CD4-positive, CD25-positive, alpha-beta regulatory T cell (primary cell): ENCODE results near the gene OXGR1. TPM values are rescaled to one million over a fixed set of nuclear protein-coding genes. Genes with fewer than 3 reads are reported as not detected.
"Not testable (repeated sequence)": the region's sequence is repeated elsewhere in the genome, so short reads cannot be mapped to it uniquely, and the experiment has no call there.

ENCODE experiments used
- ATAC-seq, 2 donors: fragments of 150-1000 bp; cut with Tn5 transposase; one replicate each; pipeline ENCODE4 v1.10.0; 2021; ENCODE audit warnings: low read depth in 2 of 2, moderate number of reproducible peaks in 2 of 2, moderate library complexity in 1 of 2
- DNase-seq, 3 donors: peaks; one replicate each; pipeline versions ENCODE4 v3.0.0 to v3.0.0-alpha.2; 2012 to 2022; ENCODE audit warnings: mixed read lengths in 1 of 3
- H3K27ac ChIP-seq: one replicate; pipeline ENCODE4 v1.7.0; 2013; ENCODE audit warnings: mild to moderate bottlenecking, low read length; ENCODE audit not compliant: insufficient read depth, poor library complexity, severe bottlenecking
- H3K27me3 ChIP-seq: one replicate; pipeline ENCODE4 v1.7.0; 2013; ENCODE audit warnings: low read length; ENCODE audit not compliant: control insufficient read depth, insufficient read depth
- H3K36me3 ChIP-seq: one replicate; pipeline ENCODE4 v1.7.0; 2013; ENCODE audit warnings: mild to moderate bottlenecking, low read length, moderate library complexity; ENCODE audit not compliant: control insufficient read depth, insufficient read depth
- H3K4me1 ChIP-seq: 2 replicates; pipeline ENCODE4 v1.7.0; 2013; ENCODE audit warnings: mild to moderate bottlenecking, low read length; ENCODE audit not compliant: insufficient read depth, control insufficient read depth, poor library complexity, severe bottlenecking
- H3K4me3 ChIP-seq: one replicate; pipeline ENCODE4 v1.7.0; 2013; ENCODE audit warnings: low read depth, mild to moderate bottlenecking, low read length, moderate library complexity
- H3K9me3 ChIP-seq, 2 experiments: 1 replicate in 1 of 2; 2 replicates in 1 of 2; pipeline ENCODE4 v1.7.0; 2013; ENCODE audit warnings: low read length in 2 of 2, mild to moderate bottlenecking in 1 of 2, moderate library complexity in 1 of 2; ENCODE audit not compliant: control insufficient read depth in 2 of 2
- H3K27ac Mint-ChIP-seq, 3 donors: one replicate each; pipeline ENCODE4 v1.8.0; 2020 to 2022; ENCODE audit warnings: mild to moderate bottlenecking in 3 of 3, mixed read lengths in 3 of 3, moderate library complexity in 2 of 3
- H3K27me3 Mint-ChIP-seq: one replicate; pipeline ENCODE4 v1.8.0; 2022; ENCODE audit warnings: mild to moderate bottlenecking, mixed read lengths
- H3K36me3 Mint-ChIP-seq: one replicate; pipeline ENCODE4 v1.8.0; 2020; ENCODE audit warnings: mixed read lengths
- H3K4me1 Mint-ChIP-seq, 4 donors: one replicate each; pipeline ENCODE4 v1.8.0; 2020 to 2022; ENCODE audit warnings: mixed read lengths in 4 of 4, mild to moderate bottlenecking in 1 of 4
- H3K4me3 Mint-ChIP-seq, 4 donors: one replicate each; pipeline ENCODE4 v1.8.0; 2020 to 2022; ENCODE audit warnings: mild to moderate bottlenecking in 4 of 4, mixed read lengths in 4 of 4, moderate library complexity in 3 of 4
- H3K9me3 Mint-ChIP-seq, 7 donors: one replicate each; pipeline ENCODE4 v1.8.0; 2020 to 2022; ENCODE audit warnings: mixed read lengths in 7 of 7, mild to moderate bottlenecking in 3 of 7, moderate library complexity in 2 of 7
- polyA plus RNA-seq, 4 donors: library from polyadenylated mRNA; unstranded; fragments of 300-500 nt; fragmentation: Illumina TruSeq; gene quantifications; one replicate each; pipeline ENCODE4 v1.2.3, GENCODE V29; 2021
- total RNA-seq: library from RNA; stranded (reverse); gene quantifications from one replicate; pipeline ENCODE4 v1.2.3, GENCODE V29; 2022

Gene OXGR1
- total RNA-seq = not detected
- polyA plus RNA-seq = not detected

DNA sequence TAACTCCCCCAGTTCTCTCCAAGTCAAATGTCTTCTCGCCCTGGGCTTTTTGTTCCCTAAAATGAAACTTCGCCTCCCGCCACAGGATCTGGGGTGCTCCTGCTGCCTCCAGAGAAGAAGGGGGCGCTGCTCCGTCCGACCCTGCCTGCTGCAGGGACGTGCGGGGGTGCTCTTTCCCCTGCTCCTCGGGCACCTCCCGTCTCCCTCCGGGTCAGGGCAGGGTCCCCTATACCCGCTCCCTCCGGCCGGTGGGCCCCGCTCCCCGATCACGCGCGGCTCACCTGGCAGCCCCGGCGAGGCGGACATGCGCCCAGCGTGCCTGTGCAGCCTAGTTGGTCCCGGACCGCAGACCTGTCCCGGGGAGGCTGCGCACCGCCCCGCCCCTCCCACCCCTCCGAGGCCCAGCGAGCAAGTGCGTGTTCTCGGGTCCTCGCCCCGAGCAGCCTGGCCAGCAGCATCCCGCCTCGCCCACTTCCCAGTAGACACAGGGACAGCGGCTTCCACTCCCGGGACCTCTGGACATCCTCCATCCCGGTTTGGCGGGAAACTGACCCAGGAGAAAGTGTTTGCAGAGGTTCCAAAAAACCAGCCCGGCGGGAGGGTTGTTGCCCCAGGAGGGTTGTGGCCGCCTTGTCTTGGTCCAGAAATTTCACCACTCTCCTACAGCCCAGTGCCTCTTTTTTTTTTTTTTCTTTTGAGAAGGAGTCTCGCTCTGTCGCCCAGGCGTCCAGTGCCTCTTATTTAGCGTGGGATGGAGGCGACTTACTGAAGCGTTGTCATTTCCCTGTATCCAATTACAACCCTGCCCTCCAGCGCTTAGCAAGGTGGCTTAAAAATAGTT lies at the start of gene OXGR1:
TSS of gene OXGR1 (minus strand) at position 460 of the 841 bp plus-strand sequence. CDS start 6,717 bp downstream, outside the sequence.
- H3K27me3 Mint-ChIP-seq = peaks cover 25% of the 10 kb centered on the region
- Histone ChIP-seq H3K4me1 (no peaks in the 10 kb centered on the region), H3K4me3 (no peak within 1 kb of the TSS), H3K36me3 (no peaks in the 10 kb centered on the region), H3K9me3 (peaks cover 0 to 1% of the 10 kb centered on the region in 2 experiments), H3K27ac (no peak within 1 kb of the TSS), H3K27me3 (peaks cover 8% of the 10 kb centered on the region)
- no peak for DNase-seq
- H3K4me1 Mint-ChIP-seq = peaks cover 0 to 3% (median 0%) of the 10 kb centered on the region in 4 donors
- no peak for ATAC-seq
- no peak within 1 kb of the TSS for H3K27ac Mint-ChIP-seq
- no peaks in the 10 kb centered on the region for H3K36me3 Mint-ChIP-seq
- no peak within 1 kb of the TSS for H3K4me3 Mint-ChIP-seq
- H3K9me3 Mint-ChIP-seq = peaks cover 0 to 4% (median 3%) of the 10 kb centered on the region in 7 donors

- Mint-ChIP-seq H3K4me3 (no peak overlapping the region), H3K4me1 (no peaks in the 10 kb centered on the region), H3K36me3 (no peaks in the 10 kb centered on the region), H3K27me3 (peaks cover 5% of the 10 kb centered on the region), H3K9me3 (peaks cover 0 to 2% (median 0%) of the 10 kb centered on the region in 7 donors), H3K27ac (no peak overlapping the region)
- ATAC-seq (no peak), DNase-seq (no peak)
- Histone ChIP-seq H3K27me3 (peaks cover 2% of the 10 kb centered on the region), H3K9me3 (no peaks in the 10 kb centered on the region), H3K27ac (no peak overlapping the region), H3K4me3 (no peak overlapping the region), H3K36me3 (no peaks in the 10 kb centered on the region), H3K4me1 (no peaks in the 10 kb centered on the region)
These were observed 49.0 kb upstream of the OXGR1 start for GRCh38 chr13:97043302-97043701.

GRCh38 chr13:97030705-97031452 lies 36.6 kb upstream of the OXGR1 start:
- H3K27ac Mint-ChIP-seq = no peak overlapping the region

DNA sequence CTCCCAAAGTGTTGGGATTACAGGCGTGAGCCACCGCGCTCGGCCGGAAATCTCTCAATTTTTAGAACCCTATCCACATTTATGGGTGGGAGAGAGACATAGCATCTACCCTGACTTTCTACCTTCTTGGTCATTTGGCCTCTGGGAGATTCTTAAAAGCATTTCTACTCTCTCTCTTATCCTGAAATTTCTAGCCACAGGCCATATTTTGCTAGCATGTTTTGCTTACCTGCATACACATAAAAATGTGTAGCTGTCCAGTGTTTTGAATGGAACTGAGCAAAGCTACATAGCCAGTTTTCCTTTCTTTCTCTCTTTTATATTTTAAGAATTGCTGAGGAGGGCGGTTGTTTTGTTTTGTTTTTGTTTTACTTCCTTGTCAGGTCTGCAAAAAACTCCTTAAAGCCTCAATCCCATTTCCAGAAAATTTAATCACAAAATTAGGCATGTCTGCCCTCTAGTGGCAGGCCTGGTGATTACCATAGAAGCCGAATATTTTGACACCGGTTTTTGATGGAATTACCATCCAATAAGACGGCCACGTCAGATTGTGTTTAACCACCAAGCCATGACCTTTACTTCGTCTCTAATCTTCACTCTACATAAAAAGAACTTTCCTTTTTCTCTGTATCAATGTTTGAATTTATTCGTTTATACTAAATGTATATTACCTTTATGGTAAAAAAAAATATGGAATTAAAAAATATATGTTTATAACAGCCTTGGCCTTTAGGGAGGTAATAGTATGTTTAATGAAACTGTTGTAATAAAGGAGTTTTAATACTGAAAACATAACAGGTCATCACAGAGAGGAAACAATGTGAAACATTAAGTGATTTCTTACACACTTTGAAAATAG lies 34.4 kb upstream of the OXGR1 start:
- H3K27me3 Mint-ChIP-seq = peaks cover 20% of the 10 kb centered on the region
- H3K4me3 ChIP-seq = no peak overlapping the region
- no peaks in the 10 kb centered on the region for H3K4me1 Mint-ChIP-seq
- DNase-seq (peak in 2 of 3 donors; percentile 8 to 24), ATAC-seq (no peak)
- H3K27ac ChIP-seq = no peak overlapping the region
- no peaks in the 10 kb centered on the region for H3K9me3 ChIP-seq
- no peak overlapping the region for H3K27ac Mint-ChIP-seq
- H3K36me3 Mint-ChIP-seq = no peaks in the 10 kb centered on the region
- peaks cover 0 to 4% (median 0%) of the 10 kb centered on the region in 7 donors for H3K9me3 Mint-ChIP-seq
- no peak overlapping the region for H3K4me3 Mint-ChIP-seq
- no peaks in the 10 kb centered on the region for H3K36me3 ChIP-seq
- no peaks in the 10 kb centered on the region for H3K4me1 ChIP-seq
- H3K27me3 ChIP-seq = no peaks in the 10 kb centered on the region

More at GRCh38 chr13:97030705-97031452, 36.6 kb upstream of the OXGR1 start:
- H3K27me3 ChIP-seq = no peaks in the 10 kb centered on the region
- H3K9me3 ChIP-seq = no peaks in the 10 kb centered on the region
- H3K27me3 Mint-ChIP-seq = peaks cover 5% of the 10 kb centered on the region
- H3K4me3 Mint-ChIP-seq = no peak overlapping the region
- H3K4me1 Mint-ChIP-seq = no peaks in the 10 kb centered on the region
- H3K36me3 ChIP-seq = no peaks in the 10 kb centered on the region
- peaks cover 0 to 6% (median 2%) of the 10 kb centered on the region in 7 donors for H3K9me3 Mint-ChIP-seq
- no peaks in the 10 kb centered on the region for H3K36me3 Mint-ChIP-seq
- no peaks in the 10 kb centered on the region for H3K4me1 ChIP-seq
- DNase-seq (no peak), ATAC-seq (no peak)
- no peak overlapping the region for H3K27ac ChIP-seq
- no peak overlapping the region for H3K4me3 ChIP-seq

DNA sequence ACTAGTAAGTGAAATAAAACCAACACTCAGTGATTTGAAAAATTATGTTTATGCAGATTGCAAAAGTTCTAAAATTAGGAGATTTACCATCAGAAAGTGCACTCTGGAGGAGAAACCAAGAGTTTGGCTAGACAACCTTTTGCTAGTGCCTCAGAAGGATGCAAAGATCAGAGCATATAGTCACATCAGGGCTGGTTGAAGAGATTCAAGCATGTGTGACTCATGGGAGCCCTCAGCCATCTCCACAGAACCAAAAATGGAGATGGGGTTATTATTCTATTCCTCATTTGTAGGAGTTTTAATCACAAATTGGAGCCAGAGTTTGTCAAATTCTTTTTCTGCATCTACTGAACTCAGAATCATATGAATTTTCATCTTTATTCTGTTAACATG lies 32.9 kb upstream of the OXGR1 start:
- Mint-ChIP-seq H3K4me3 (no peak overlapping the region), H3K36me3 (no peaks in the 10 kb centered on the region), H3K27ac (no peak overlapping the region), H3K4me1 (no peaks in the 10 kb centered on the region), H3K9me3 (peaks cover 0 to 4% (median 0%) of the 10 kb centered on the region in 7 donors), H3K27me3 (peaks cover 25% of the 10 kb centered on the region)
- Histone ChIP-seq H3K4me3 (no peak overlapping the region), H3K27ac (no peak overlapping the region), H3K9me3 (no peaks in the 10 kb centered on the region), H3K36me3 (no peaks in the 10 kb centered on the region), H3K4me1 (no peaks in the 10 kb centered on the region), H3K27me3 (peaks cover 5% of the 10 kb centered on the region)
- ATAC-seq (no peak), DNase-seq (no peak)

DNA sequence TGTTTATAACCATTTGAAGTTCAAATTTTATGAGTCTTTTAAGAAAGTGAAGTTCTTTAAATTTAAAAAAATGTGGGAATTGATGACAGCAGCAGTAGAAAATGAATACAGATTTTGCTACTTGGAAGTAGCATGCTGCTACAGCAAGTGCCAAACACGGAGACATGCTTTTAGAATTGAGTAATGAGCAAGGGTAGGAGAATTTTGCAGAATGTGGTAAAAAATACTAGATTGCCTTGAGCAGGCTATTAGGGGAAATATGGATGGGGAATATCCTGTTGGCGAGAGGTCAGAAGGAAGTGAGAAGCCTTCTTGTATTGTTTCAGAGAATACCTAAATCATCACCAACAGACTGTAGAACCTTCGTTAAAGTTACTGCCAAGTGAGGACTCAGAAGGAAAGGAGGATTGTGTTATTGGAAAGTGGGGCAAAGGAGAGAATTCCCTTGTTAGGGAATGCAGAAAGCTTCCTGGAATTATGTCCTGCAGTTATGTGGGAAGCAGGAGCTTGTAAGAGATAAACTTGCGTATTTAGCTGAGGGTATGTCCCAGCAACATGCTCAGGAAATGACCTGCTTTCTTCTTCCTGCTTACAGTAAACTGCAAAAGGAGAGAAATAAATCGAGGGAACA lies 32.4 kb upstream of the OXGR1 start:
- Histone ChIP-seq H3K4me1 (no peaks in the 10 kb centered on the region), H3K4me3 (no peak overlapping the region), H3K27ac (no peak overlapping the region), H3K36me3 (no peaks in the 10 kb centered on the region), H3K27me3 (peaks cover 8% of the 10 kb centered on the region), H3K9me3 (no peaks in the 10 kb centered on the region)
- peaks cover 25% of the 10 kb centered on the region for H3K27me3 Mint-ChIP-seq
- no peaks in the 10 kb centered on the region for H3K4me1 Mint-ChIP-seq
- peaks cover 0 to 4% (median 0%) of the 10 kb centered on the region in 7 donors for H3K9me3 Mint-ChIP-seq
- H3K27ac Mint-ChIP-seq = no peak overlapping the region
- H3K36me3 Mint-ChIP-seq = no peaks in the 10 kb centered on the region
- ATAC-seq (no peak), DNase-seq (no peak)
- no peak overlapping the region for H3K4me3 Mint-ChIP-seq

- H3K4me3 ChIP-seq, H3K4me3 Mint-ChIP-seq, H3K27ac ChIP-seq, ATAC-seq, H3K9me3 ChIP-seq, H3K36me3 ChIP-seq, DNase-seq, H3K4me1 Mint-ChIP-seq, H3K9me3 Mint-ChIP-seq, H3K27ac Mint-ChIP-seq, H3K4me1 ChIP-seq, H3K36me3 Mint-ChIP-seq: not testable (repeated sequence)
- H3K27me3 ChIP-seq = peaks cover 21% of the 10 kb centered on the region
- peaks cover 40% of the 10 kb centered on the region for H3K27me3 Mint-ChIP-seq
These were observed 29.5 kb upstream of the OXGR1 start for GRCh38 chr13:97023812-97024211.
